ENCODE results near the gene BNIPL.

DNA sequence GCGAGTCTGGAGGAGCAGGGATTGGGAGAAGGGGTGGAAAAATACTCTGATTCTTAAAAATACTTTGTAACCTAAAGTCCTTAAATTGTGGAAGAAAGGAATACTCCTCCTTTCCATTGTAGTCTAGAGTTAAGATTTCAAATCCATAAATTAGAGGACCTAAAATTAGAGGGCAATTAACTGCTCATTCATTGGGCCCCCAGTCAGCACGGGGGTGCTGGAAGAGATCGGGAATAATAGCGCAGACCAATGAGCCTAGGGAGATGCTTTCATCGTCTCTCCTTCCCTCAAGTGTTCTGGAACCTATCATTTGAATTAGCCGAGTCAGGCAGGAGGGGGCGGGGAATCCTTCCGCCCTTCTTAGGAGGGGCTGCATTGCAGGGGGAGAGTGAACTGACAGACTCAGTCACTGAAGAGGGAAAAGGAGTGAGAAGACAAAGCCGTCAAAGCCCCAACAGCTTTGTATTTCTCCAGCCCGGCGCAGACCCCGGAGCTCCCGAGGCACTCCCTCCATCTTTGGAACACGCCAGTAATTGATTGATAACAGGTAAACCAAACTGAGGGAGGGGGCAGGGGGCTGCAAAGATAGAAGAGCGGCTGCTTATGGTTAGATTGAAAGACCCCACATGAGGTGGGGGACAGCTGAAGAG is 23.7 kb downstream of the BNIPL start, which contains the start of gene MLLT11:
- TF ChIP-seq, protein P1, sequence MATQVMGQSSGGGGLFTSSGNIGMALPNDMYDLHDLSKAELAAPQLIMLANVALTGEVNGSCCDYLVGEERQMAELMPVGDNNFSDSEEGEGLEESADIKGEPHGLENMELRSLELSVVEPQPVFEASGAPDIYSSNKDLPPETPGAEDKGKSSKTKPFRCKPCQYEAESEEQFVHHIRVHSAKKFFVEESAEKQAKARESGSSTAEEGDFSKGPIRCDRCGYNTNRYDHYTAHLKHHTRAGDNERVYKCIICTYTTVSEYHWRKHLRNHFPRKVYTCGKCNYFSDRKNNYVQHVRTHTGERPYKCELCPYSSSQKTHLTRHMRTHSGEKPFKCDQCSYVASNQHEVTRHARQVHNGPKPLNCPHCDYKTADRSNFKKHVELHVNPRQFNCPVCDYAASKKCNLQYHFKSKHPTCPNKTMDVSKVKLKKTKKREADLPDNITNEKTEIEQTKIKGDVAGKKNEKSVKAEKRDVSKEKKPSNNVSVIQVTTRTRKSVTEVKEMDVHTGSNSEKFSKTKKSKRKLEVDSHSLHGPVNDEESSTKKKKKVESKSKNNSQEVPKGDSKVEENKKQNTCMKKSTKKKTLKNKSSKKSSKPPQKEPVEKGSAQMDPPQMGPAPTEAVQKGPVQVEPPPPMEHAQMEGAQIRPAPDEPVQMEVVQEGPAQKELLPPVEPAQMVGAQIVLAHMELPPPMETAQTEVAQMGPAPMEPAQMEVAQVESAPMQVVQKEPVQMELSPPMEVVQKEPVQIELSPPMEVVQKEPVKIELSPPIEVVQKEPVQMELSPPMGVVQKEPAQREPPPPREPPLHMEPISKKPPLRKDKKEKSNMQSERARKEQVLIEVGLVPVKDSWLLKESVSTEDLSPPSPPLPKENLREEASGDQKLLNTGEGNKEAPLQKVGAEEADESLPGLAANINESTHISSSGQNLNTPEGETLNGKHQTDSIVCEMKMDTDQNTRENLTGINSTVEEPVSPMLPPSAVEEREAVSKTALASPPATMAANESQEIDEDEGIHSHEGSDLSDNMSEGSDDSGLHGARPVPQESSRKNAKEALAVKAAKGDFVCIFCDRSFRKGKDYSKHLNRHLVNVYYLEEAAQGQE (IDR thresholded peaks at IDR 0.05; ENCODE audit: insufficient replicate concordance, low read depth), result no peak
- TF ChIP-seq, protein P2, sequence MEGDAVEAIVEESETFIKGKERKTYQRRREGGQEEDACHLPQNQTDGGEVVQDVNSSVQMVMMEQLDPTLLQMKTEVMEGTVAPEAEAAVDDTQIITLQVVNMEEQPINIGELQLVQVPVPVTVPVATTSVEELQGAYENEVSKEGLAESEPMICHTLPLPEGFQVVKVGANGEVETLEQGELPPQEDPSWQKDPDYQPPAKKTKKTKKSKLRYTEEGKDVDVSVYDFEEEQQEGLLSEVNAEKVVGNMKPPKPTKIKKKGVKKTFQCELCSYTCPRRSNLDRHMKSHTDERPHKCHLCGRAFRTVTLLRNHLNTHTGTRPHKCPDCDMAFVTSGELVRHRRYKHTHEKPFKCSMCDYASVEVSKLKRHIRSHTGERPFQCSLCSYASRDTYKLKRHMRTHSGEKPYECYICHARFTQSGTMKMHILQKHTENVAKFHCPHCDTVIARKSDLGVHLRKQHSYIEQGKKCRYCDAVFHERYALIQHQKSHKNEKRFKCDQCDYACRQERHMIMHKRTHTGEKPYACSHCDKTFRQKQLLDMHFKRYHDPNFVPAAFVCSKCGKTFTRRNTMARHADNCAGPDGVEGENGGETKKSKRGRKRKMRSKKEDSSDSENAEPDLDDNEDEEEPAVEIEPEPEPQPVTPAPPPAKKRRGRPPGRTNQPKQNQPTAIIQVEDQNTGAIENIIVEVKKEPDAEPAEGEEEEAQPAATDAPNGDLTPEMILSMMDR (IDR thresholded peaks at IDR 0.05; ENCODE audit: insufficient read depth, low read length), result no peak
- TF ChIP-seq GABPA (IDR thresholded peaks at IDR 0.05; ENCODE audit: low read depth) (no peak), POLR2AphosphoS5 (IDR thresholded peaks at IDR 0.05; ENCODE audit: low read depth) (no peak), SPI1 (IDR thresholded peaks at IDR 0.05; ENCODE audit: borderline replicate concordance, low read depth) (no peak)

Data from HL-60 (cell line).